Retinal pigment epithelial cell (primary cell): Measurements from ENCODE around the gene GIPC3.
"Not testable (repeated sequence)": the region's sequence is repeated elsewhere in the genome, so short reads cannot be mapped to it uniquely, and the experiment has no call there.

Experiments
- DNase-seq: peaks from one replicate; pipeline ENCODE4 v3.0.0-alpha.2; 2010; ENCODE audit warnings: low read depth
- H3K4me3 ChIP-seq: 2 replicates; pipeline ENCODE4 v1.5.1; 2011; ENCODE audit warnings: mild to moderate bottlenecking, low read length, control low read depth, moderate library complexity
- CTCF ChIP-seq: conservative IDR thresholded peaks from 2 replicates; pipeline ENCODE4 v1.5.1; 2011; ENCODE audit warnings: low read depth, low read length, control low read depth, inconsistent platforms

GIPC3 gene

GRCh38 chr19:3563709-3564524, 21.4 kb upstream of the GIPC3 start:
- H3K4me3 ChIP-seq = no peak overlapping the region
- DNase-seq = no peak
- TF ChIP-seq CTCF = no peak

GRCh38 chr19:3565139-3565538, 20.1 kb upstream of the GIPC3 start:
- TF ChIP-seq CTCF = no peak
- H3K4me3 ChIP-seq = no peak overlapping the region
- no peak for DNase-seq

GRCh38 chr19:3570042-3570441, 15.2 kb upstream of the GIPC3 start:
- not testable (repeated sequence) for H3K4me3 ChIP-seq, DNase-seq

- no peak overlapping the region for H3K4me3 ChIP-seq
- TF ChIP-seq CTCF = no peak
- no peak for DNase-seq
These were observed 14.7 kb upstream of the GIPC3 start for GRCh38 chr19:3570606-3571011.

- peak; percentile 99 for DNase-seq
- H3K4me3 ChIP-seq = peak overlapping the region; percentile 67
- TF ChIP-seq CTCF = no peak
These were observed 13.0 kb upstream of the GIPC3 start for GRCh38 chr19:3572132-3572854.

- peak within 1 kb of the TSS; percentile 88 for H3K4me3 ChIP-seq
- no peak for TF ChIP-seq CTCF
- DNase-seq = no peak
These were observed 12.5 kb upstream of the GIPC3 start, which contains the start of gene HMG20B for GRCh38 chr19:3572855-3573161. Gene HMG20B (plus strand): TSS chr19:3572944. CDS start chr19:3573310, 366 bp downstream.

- no peak for DNase-seq
- TF ChIP-seq CTCF = no peak
These were observed 12.0 kb upstream of the GIPC3 start for GRCh38 chr19:3573162-3573857.

More at GRCh38 chr19:3573162-3573857, 12.0 kb upstream of the GIPC3 start:
- H3K4me3 ChIP-seq = peak overlapping the region; percentile 88
